ENCODE measurements around the gene MED27.

MED27 gene

DNA sequence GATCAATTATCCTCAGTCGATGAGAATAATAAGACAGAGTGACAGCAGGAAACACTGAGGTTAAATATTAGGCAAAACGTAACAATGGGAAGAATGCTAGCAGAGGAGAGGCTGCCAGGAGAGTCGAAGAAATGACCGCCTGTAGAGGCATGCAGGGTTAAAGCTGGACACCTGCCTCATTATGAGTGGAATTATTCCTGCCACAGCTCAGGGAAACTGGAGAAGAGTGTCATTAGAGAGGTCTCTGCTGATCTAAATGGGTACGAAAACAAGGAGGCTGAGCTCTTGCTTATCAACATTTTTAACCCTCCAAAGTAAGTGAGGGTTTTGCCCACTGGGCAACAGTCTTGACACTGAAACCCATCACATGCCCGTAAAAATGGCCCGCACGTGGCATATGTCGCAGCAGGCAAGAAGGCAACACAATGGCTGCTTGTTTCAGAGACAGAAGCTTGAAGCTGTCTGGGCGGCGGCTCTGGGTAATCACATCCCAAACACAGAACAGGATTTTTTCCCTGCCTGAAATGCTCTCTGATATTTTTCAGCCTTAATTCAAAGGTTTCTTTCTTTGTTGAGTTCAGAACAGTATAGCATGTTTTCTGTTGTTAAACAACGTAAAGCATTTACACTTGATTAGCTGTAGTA is 118.7 kb downstream of the MED27 start:
- H3K4me3 ChIP-seq (replicated peaks; ENCODE audit: insufficient read depth, low read length), result no peak overlapping the region
- no peak overlapping the region for H3K27ac ChIP-seq (replicated peaks)
- no peaks in the 10 kb centered on the region for H3K27me3 ChIP-seq (ENCODE audit: insufficient read depth, poor library complexity, severe bottlenecking)
- DNase-seq (ENCODE audit: low read depth in 1 of 2, low spot score in 1 of 2), result no peak
- TF ChIP-seq POLR2AphosphoS5 (IDR thresholded peaks at IDR 0.05; ENCODE audit: low read depth), result no peak
- no peak for TF ChIP-seq SPI1 (IDR thresholded peaks at IDR 0.05; ENCODE audit: borderline replicate concordance, low read depth)
- TF ChIP-seq GABPA (IDR thresholded peaks at IDR 0.05; ENCODE audit: low read depth), result no peak
- TF ChIP-seq, protein P1, sequence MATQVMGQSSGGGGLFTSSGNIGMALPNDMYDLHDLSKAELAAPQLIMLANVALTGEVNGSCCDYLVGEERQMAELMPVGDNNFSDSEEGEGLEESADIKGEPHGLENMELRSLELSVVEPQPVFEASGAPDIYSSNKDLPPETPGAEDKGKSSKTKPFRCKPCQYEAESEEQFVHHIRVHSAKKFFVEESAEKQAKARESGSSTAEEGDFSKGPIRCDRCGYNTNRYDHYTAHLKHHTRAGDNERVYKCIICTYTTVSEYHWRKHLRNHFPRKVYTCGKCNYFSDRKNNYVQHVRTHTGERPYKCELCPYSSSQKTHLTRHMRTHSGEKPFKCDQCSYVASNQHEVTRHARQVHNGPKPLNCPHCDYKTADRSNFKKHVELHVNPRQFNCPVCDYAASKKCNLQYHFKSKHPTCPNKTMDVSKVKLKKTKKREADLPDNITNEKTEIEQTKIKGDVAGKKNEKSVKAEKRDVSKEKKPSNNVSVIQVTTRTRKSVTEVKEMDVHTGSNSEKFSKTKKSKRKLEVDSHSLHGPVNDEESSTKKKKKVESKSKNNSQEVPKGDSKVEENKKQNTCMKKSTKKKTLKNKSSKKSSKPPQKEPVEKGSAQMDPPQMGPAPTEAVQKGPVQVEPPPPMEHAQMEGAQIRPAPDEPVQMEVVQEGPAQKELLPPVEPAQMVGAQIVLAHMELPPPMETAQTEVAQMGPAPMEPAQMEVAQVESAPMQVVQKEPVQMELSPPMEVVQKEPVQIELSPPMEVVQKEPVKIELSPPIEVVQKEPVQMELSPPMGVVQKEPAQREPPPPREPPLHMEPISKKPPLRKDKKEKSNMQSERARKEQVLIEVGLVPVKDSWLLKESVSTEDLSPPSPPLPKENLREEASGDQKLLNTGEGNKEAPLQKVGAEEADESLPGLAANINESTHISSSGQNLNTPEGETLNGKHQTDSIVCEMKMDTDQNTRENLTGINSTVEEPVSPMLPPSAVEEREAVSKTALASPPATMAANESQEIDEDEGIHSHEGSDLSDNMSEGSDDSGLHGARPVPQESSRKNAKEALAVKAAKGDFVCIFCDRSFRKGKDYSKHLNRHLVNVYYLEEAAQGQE (IDR thresholded peaks at IDR 0.05; ENCODE audit: insufficient replicate concordance, low read depth), result no peak
- TF ChIP-seq, protein P2, sequence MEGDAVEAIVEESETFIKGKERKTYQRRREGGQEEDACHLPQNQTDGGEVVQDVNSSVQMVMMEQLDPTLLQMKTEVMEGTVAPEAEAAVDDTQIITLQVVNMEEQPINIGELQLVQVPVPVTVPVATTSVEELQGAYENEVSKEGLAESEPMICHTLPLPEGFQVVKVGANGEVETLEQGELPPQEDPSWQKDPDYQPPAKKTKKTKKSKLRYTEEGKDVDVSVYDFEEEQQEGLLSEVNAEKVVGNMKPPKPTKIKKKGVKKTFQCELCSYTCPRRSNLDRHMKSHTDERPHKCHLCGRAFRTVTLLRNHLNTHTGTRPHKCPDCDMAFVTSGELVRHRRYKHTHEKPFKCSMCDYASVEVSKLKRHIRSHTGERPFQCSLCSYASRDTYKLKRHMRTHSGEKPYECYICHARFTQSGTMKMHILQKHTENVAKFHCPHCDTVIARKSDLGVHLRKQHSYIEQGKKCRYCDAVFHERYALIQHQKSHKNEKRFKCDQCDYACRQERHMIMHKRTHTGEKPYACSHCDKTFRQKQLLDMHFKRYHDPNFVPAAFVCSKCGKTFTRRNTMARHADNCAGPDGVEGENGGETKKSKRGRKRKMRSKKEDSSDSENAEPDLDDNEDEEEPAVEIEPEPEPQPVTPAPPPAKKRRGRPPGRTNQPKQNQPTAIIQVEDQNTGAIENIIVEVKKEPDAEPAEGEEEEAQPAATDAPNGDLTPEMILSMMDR (IDR thresholded peaks at IDR 0.05; ENCODE audit: insufficient read depth, low read length), result no peak

DNA sequence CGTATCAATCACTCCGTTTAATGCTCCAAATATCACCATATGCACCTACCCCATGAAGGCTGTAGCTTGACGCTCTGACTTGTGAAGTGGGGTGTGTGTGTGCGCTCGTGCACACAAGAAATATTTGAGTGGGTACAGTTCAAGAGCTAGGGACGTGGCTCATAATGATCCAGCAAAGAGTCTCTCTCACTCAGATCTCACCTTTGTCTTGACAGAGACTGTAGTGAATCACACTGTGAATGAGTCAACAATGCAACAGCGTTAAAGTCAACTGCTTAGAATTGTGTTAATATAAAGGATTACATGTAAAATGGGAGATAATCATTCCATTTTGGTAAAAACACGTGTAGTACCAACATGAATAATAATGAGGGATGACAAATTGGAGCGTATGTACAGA is 119.4 kb downstream of the MED27 start:
- no peak overlapping the region for H3K4me3 ChIP-seq (replicated peaks; ENCODE audit: insufficient read depth, low read length)
- H3K27me3 ChIP-seq (ENCODE audit: insufficient read depth, poor library complexity, severe bottlenecking), result no peaks in the 10 kb centered on the region
- TF ChIP-seq GABPA (IDR thresholded peaks at IDR 0.05; ENCODE audit: low read depth), result no peak
- no peak for TF ChIP-seq SPI1 (IDR thresholded peaks at IDR 0.05; ENCODE audit: borderline replicate concordance, low read depth)
- TF ChIP-seq, protein P2 (IDR thresholded peaks at IDR 0.05; ENCODE audit: insufficient read depth, low read length), result no peak
- DNase-seq (ENCODE audit: low read depth in 1 of 2, low spot score in 1 of 2), result no peak
- H3K27ac ChIP-seq (replicated peaks), result no peak overlapping the region

DNA sequence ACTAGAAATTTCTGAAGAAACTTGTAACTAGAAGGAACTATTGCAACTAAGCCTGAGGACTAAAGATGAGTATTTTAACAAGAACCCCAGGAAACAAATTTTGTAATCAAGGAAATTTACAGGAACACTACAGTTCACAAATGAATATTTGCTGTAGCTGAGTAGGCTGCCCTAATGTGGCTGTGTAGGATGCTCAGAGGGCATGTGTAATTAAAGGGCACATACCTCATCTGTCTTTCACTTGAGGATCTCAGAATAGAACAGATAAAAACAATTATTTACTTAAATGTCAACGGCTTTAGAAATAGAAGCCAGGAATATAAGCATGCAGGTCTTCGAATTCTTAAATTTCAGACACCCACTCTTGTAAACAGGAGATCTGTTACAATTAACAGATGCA is 119.8 kb downstream of the MED27 start:
- no peak overlapping the region for H3K27ac ChIP-seq (replicated peaks)
- no peak for DNase-seq (ENCODE audit: low read depth in 1 of 2, low spot score in 1 of 2)
- TF ChIP-seq GABPA (IDR thresholded peaks at IDR 0.05; ENCODE audit: low read depth) (no peak), POLR2AphosphoS5 (IDR thresholded peaks at IDR 0.05; ENCODE audit: low read depth) (no peak), SPI1 (IDR thresholded peaks at IDR 0.05; ENCODE audit: borderline replicate concordance, low read depth) (no peak)
- TF ChIP-seq, protein P2 (IDR thresholded peaks at IDR 0.05; ENCODE audit: insufficient read depth, low read length), result no peak
- TF ChIP-seq, protein P1 (IDR thresholded peaks at IDR 0.05; ENCODE audit: insufficient replicate concordance, low read depth), result no peak
- H3K27me3 ChIP-seq (ENCODE audit: insufficient read depth, poor library complexity, severe bottlenecking), result no peaks in the 10 kb centered on the region
- H3K4me3 ChIP-seq (replicated peaks; ENCODE audit: insufficient read depth, low read length), result no peak overlapping the region

DNA sequence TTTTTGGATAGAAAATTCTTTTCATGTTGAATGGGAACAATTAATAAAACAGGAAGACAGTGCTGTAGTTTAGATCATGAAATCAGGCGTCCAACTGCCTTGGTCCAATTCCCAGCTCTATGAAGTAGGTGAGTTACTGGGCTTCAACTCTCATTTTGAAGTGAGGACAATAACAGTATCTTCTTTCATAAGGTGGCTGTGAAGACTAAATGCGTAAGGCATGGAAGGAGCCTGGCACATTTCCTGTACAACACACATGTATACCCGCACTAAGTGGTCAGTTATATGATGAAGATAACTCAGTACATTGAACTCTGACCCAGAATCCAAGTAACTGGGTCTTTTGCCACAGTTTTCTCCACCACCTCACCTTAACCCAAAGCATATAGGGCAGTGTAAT is 120.6 kb downstream of the MED27 start:
- H3K27ac ChIP-seq (replicated peaks), result no peak overlapping the region
- no peak for TF ChIP-seq POLR2AphosphoS5 (IDR thresholded peaks at IDR 0.05; ENCODE audit: low read depth)
- TF ChIP-seq, protein P2 (IDR thresholded peaks at IDR 0.05; ENCODE audit: insufficient read depth, low read length), result no peak
- no peak for TF ChIP-seq SPI1 (IDR thresholded peaks at IDR 0.05; ENCODE audit: borderline replicate concordance, low read depth)
- TF ChIP-seq, protein P1 (IDR thresholded peaks at IDR 0.05; ENCODE audit: insufficient replicate concordance, low read depth), result no peak
- no peak for TF ChIP-seq GABPA (IDR thresholded peaks at IDR 0.05; ENCODE audit: low read depth)

More for the DNA sequence above, 120.6 kb downstream of the MED27 start:
- DNase-seq (ENCODE audit: low read depth in 1 of 2, low spot score in 1 of 2), result no peak
- Histone ChIP-seq H3K4me3 (replicated peaks; ENCODE audit: insufficient read depth, low read length) (no peak overlapping the region), H3K27me3 (ENCODE audit: insufficient read depth, poor library complexity, severe bottlenecking) (no peaks in the 10 kb centered on the region)

All from HL-60 (cell line).